GM19238 (cell line): ENCODE results near the gene SPESP1.
"Not testable (repeated sequence)": the region's sequence is repeated elsewhere in the genome, so short reads cannot be mapped to it uniquely, and the experiment has no call there.

Source experiments
- DNase-seq: peaks from one replicate; pipeline ENCODE4 v3.0.0; 2011; ENCODE audit warnings: low spot score; ENCODE audit not compliant: insufficient read length

The SPESP1 gene

GRCh38 chr15:68962465-68962864, 32.1 kb downstream of the SPESP1 start:
- DNase-seq, result no peak

DNA sequence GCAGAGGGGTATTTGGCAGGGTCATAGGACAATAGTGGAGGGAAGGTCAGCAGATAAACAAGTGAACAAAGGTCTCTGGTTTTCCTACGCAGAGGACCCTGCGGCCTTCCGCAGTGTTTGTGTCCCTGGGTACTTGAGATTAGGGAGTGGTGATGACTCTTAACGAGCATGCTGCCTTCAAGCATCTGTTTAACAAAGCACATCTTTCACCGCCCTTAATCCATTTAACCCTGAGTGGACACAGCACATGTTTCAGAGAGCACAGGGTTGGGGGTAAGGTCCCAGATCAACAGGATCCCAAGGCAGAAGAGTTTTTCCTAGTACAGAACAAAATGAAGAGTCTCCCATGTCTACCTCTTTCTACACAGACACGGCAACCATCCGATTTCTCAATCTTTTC, 33.4 kb downstream of the SPESP1 start:
- DNase-seq, result not testable (repeated sequence)

- no peak for DNase-seq
These were observed 36.7 kb downstream of the SPESP1 start for GRCh38 chr15:68966996-68967395.

DNA sequence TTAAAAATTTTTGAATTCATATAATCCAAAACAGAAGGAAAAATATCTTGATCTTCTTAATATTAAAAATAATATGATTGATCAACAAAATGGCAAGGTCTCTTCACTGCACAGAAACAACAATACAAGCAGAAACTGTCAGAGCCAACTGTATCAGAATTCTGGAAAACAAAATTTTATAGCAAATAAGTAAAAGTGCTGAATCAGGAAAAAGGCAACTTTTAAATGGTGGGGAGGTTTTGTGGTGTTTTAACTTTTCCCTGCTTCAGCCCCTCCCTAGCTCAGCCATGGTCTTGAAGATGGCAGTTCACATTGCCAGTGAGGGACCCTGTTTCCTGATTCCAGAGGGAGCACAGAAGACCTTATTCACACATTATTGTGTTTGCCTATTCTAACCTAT, 37.6 kb downstream of the SPESP1 start:
- DNase-seq, result no peak

- DNase-seq, result no peak
These were observed 39.0 kb downstream of the SPESP1 start for GRCh38 chr15:68969298-68969697.

DNA sequence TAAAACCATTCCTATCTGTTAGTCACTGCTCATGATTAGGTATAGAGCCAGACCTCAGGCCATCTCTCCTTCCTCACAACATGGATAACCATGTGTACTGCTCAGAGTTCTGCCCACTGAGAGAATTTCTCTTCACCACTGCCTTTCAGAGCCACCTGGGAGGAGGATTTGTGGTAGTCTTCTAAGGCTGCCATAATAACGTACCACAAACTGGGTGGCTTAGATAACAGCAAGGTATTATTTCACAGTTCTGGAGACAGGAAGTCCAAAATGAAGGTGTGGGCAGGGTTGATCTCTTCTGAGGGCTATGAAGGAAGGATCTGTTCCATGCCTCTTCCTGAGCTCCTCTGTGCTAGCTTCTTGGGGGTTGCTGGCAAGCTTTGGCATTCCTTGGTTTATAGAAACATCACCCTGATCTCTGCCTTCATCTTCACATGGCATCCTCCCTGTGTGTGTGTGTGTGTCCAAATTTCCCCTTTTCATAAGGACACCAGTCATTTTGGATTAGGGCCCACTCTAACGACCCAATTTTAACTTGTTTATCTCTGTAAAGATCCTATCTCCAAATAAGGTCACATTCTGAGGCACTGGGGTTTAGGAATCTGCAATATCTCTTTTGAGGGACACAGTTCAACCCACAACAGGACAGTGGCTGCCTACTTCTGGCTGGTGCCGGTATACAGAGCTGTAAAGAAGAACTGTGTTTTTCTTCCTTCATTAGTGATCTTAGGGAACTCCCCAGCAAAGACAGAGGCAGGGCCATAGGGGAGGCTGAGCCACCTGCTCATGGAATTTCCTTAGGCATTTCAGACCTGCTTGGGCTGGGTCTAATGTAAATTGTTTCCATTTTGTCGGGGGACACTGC, 42.1 kb downstream of the SPESP1 start:
- DNase-seq, result no peak

DNA sequence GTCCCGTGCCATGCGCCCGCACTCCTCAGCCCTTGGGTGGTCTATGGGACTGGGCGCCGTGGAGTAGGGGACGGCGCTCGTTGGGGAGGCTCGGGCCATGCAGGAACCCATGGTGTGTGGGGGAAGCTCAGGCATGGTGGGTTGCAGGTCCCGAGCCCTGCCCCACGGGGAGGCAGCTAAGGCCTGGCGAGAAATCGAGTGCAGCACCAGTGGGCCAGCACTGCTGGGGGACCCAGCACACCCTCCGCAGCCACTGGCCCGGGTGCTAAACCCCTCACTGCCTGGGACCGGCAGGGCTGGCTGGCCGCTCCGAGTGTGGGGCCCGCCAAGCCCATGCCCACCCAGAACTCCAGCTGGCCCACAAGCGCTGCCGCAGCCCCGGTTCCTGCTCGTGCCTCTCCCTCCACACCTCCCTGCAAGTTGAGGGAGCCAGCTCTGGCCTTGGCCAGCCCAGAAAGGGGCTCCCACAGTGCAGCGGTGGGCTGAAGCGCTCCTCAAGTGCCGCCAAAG, 45.4 kb downstream of the SPESP1 start:
- not testable (repeated sequence) for DNase-seq

DNA sequence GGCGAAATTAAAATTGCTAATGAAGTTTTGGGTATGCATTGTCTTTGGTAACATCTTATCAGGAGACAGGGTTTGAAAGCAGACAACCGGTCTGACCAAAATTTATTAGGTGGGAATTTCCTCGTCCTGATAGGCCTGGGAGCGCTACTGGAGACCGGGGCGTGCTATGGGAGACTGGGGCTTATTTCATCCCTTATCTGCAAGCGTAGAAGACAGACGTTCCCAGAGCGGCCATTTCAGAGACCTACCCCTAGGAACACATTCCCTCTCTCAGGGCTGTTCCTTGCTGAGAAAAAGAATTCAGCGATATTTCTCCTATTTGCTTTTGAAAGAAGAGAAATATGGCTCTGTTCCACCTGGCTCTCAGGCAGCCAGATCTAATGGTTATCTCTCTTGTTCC, 47.1 kb downstream of the SPESP1 start:
- not testable (repeated sequence) for DNase-seq

- DNase-seq, result no peak
These were observed 48.7 kb downstream of the SPESP1 start for GRCh38 chr15:68979006-68979405.

GRCh38 chr15:68979816-68980215, 49.5 kb downstream of the SPESP1 start:
- no peak for DNase-seq

DNA sequence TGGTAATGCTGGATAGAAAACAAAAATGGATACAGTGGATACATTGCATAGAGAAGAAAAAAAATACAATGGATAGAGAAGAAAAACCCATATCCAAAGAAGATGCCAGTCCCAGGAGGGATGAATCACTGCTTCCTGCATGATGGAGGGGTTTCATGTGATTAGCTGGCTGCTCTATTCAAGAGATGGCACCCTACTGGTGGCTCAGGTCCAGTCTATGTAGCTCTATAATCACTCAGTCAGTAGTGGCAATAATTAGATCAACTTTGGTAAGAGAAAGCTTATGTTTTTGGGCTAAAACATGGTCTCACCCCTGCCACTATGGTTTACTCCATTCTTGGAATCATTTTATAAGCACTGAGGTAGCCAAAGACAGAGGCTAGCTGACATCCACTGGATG, 50.5 kb downstream of the SPESP1 start:
- no peak for DNase-seq

DNA sequence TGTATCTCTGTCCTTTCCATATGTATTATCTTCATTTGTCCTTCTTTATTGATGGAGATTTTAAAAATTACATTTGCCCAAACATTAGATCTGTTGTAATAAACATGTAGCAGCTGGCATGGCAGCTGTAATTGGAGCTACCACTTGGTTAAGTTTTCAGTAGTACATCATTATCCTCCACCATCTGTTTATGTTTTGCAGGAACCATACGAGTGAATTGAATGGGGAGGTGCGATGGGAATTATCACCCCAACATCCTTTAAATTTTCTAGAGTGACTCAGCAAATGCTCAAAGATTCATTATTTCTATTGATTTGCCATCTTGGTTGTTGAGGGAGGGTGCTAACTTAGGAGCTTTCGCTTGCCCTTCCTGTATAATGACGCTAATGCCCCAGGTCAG, 51.6 kb downstream of the SPESP1 start:
- DNase-seq, result no peak

GRCh38 chr15:68982976-68983563, 52.7 kb downstream of the SPESP1 start:
- DNase-seq, result no peak

DNA sequence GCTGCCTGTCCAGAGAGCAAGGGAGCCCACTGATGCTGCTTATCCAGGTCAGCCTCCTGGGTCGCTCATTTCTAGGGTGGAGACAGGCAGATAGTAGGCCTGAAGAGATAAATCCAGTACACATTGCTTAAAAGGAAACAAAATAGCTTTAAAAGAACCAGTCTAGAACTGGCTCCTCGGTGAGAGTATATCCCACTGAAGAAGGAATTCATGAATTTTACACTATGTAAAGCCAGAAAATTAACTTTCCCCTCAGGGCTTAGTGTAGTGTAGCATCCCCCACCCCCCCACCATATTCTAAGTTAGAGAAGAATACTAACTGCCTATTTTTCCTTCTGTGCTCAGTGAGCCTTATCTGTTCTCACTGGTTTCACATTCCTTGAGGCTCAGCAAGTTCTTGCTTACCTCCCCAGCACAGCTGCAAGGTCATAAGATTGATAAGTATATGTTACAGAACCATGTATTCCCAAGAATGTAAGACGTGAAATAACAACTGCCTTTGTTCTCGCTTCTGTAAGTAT, 53.7 kb downstream of the SPESP1 start:
- DNase-seq, result no peak

DNA sequence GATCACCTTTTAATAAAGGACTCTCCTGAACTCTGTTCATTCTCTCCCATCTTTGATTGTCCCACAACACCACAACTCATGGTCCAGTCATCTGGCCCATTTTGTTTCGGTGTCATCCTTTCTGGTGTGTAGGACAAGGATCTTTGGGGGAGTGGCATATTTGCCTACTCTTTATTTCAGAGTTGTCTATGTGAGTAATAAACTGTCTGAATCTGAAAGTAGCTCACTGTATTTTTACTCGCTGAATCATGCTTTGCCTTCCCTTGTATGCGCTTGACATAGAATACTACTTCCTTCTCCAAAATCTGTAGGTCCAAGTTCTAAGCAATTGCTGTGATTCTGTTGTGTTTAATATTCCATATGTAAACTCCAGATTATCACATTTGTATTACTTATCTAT, 54.3 kb downstream of the SPESP1 start:
- DNase-seq, result no peak

DNA sequence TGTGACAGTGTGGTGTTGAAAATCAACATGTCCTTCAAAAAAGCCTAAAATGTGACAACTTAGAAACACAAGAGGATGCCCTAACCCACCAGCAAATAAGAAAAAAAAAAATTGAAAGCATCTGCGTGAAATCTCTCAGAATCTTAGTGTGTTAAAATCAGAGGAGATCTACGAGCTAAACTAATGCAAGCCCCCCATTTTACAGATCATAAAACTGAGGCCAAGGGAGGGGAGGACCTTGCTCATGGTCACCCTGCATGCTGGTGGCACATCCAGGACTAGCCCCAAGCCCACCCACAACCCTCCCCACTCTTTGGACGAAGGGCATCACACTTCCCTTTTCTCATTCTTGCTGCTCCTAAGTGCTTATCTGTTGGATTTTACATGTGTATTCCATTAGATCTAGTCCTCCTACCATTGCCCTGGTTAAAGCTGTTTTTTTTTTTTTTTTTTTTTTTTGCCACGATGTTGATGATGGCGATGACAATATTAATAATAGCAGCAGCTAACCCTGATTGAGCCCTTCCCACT, 55.1 kb downstream of the SPESP1 start:
- DNase-seq, result no peak

- no peak for DNase-seq
These were observed 56.0 kb downstream of the SPESP1 start for GRCh38 chr15:68986322-68986721.

GRCh38 chr15:68987120-68987519, 56.8 kb downstream of the SPESP1 start:
- DNase-seq, result no peak

- no peak for DNase-seq
These were observed 57.4 kb downstream of the SPESP1 start for GRCh38 chr15:68987676-68988075.

GRCh38 chr15:68989541-68990230, 59.4 kb downstream of the SPESP1 start:
- no peak for DNase-seq

GRCh38 chr15:68990231-68990991, 60.1 kb downstream of the SPESP1 start:
- DNase-seq, result no peak
